Measurements from ENCODE around the gene HAUS5.

DNA sequence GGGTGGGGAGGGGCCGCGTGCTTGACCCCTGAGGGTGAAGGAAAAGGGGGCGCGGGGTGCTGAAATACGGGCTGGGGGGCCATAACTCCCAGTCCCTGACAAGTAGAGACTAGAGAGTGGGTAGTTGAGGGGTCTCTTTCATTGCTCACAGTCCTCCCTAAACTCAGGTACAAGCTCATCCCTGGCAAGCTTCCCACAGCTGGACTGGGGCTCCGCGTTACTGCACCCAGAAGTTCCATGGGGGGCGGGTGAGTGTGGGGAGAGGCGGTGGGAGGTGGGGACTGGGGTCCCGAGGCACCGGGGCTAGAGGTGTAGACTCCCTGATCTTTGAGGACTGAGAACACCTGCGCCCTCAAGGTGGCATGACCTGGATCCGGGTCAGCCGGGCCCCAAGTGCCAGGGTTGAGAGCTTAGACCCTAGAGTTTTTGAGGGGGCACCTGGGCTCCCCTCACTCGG, 30.3 kb downstream of the HAUS5 start:
- TF ChIP-seq, protein P1, sequence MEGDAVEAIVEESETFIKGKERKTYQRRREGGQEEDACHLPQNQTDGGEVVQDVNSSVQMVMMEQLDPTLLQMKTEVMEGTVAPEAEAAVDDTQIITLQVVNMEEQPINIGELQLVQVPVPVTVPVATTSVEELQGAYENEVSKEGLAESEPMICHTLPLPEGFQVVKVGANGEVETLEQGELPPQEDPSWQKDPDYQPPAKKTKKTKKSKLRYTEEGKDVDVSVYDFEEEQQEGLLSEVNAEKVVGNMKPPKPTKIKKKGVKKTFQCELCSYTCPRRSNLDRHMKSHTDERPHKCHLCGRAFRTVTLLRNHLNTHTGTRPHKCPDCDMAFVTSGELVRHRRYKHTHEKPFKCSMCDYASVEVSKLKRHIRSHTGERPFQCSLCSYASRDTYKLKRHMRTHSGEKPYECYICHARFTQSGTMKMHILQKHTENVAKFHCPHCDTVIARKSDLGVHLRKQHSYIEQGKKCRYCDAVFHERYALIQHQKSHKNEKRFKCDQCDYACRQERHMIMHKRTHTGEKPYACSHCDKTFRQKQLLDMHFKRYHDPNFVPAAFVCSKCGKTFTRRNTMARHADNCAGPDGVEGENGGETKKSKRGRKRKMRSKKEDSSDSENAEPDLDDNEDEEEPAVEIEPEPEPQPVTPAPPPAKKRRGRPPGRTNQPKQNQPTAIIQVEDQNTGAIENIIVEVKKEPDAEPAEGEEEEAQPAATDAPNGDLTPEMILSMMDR (IDR thresholded peaks at IDR 0.05 in 4 of 5, conservative IDR thresholded peaks at IDR 0.05 in 1 of 5) = no peak
- no peak for TF ChIP-seq POLR2A (IDR thresholded peaks at IDR 0.05)

Measured in gastrocnemius medialis (tissue), 4 donors.